Stimulated activated CD8-positive, alpha-beta memory T cell treated with anti-CD3 and anti-CD28 coated beads, Interleukin-4, amount 100 ng/mL, for 4 hours (primary cell): ENCODE data around the gene ARMCX6.
A peak's percentile ranks its signal among the peaks of the same experiment; 100 is the strongest.
"Not testable (repeated sequence)": the region's sequence is repeated elsewhere in the genome, so short reads cannot be mapped to it uniquely, and the experiment has no call there.

Source experiments
- DNase-seq, 2 donors: peaks; one replicate each; pipeline ENCODE4 v3.0.0-alpha.2; 2020; ENCODE audit warnings: low read depth in 2 of 2, low spot score in 1 of 2

The ARMCX6 gene

GRCh38 chrX:101617211-101618191 is at the start of gene ARMCX6:
Gene ARMCX6, minus strand, starts transcription at chrX:101618000. Its CDS starts 1,380 bp downstream, at chrX:101616620.
- DNase-seq, result peak; percentile 39 to 64

DNA sequence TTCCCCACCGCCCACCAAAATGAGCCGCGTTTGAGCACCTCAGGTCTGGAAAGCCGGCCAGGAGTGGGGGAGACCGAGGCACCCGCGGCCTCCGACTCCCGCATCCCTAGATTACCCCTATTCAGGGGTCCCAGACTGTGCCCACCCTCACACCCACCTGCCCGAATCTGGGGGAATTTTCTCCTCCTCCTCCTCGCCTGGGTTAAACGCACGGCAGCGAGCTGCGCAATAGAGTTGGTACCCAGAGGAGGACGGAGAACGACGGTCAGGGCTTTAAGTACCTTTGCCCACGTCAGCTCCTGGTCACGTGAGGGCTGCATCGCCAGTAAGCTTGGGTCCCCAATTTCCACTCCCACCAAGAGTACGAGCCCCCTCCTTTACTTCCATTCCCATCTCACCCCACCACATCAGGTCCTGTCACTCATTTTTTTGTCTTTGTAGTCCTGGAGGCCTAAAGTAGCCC is 41.8 kb upstream of the ARMCX6 start, which contains the start of gene ARMCX2:
ARMCX2 (minus strand) TSS at position 250 of the 463 bp plus-strand sequence. CDS start 2,262 bp downstream, outside the sequence.
- no peak for DNase-seq

DNA sequence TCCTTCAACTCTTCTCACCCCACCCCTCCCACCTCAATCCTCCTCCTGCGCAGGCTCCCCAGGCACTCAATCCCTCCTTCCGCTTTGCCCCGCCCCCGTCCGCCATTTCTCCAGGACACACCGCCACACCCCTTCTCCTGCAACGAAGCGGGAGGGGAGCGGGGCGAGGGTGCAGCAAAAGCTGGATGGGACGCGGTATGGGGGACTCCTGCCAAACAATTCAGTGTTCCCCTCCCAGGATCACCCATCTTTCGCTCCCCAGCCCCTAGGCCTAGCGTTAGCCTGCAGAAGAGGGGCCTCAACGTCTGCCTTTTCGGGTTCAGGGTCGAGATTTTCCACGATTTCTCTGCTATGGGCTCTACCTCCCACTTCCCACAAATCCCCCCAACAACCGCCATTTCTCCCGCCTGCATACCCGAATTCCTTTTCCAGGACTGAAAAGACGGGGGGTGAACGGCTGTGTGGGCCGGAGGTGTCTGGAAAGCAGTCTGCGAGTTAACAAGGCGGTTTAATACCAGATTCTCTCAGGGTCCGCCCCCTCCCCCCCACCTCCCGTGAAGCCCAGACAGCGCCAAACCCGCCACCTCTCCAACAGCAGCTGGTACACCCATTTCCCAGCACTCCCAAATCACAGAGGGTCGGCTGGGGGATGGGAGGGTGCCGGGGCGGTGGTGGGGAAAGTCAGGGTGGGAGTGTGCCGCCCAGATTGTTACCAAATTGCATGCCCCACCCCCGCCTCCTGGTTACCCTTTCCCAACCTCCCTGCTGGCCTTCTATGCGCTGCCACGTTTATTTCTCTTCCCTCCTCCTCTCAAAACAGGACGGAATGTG is 41.1 kb upstream of the ARMCX6 start:
- peak in 1 of 2 donors; percentile 7 for DNase-seq

GRCh38 chrX:101657495-101657894 is 39.7 kb upstream of the ARMCX6 start:
- DNase-seq, result no peak

DNA sequence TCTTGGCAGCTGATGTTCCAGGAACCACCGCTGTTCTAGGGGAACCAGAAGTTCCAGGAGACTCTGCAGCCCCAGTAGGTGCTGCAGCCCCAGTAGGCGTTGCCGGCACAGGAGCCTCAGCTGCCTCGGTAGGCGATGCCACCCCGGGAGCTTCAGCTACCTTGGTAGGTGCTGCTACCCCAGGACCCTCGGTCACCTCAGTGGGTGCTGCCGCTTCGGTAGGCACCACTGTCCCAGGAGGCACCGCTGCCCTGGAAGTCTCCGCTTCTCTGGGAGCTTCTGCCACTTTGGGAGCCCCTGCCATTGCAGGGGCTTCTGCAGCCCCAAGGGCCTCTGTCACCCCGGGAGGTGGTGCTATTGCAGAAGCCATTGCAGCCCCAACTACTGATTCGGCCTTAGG is 39.0 kb upstream of the ARMCX6 start:
- DNase-seq, result no peak

- no peak for DNase-seq
These were observed 37.7 kb upstream of the ARMCX6 start for GRCh38 chrX:101655534-101655933.

- not testable (repeated sequence) for DNase-seq
These were observed 29.9 kb upstream of the ARMCX6 start for GRCh38 chrX:101647716-101648115.

DNA sequence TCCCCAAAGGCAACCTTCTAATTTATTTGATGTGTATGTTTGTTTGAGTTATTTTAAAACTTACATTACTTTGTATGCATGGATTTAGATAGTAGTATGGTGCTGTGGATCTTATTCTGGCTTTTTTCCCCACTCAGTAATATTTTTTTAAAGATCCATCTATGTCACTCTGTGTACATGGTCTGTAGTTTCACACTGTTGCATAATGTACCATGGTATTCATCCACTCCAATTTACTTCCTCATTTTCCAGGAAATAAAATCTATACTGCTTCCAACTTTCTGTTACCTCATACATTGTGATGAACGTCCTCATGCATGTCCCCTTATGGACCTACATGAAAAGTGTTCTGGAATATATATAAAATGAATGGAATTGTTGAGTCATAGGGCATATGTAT is 24.3 kb upstream of the ARMCX6 start:
- DNase-seq, result no peak

GRCh38 chrX:101639583-101639982 is 21.8 kb upstream of the ARMCX6 start:
- DNase-seq, result no peak

DNA sequence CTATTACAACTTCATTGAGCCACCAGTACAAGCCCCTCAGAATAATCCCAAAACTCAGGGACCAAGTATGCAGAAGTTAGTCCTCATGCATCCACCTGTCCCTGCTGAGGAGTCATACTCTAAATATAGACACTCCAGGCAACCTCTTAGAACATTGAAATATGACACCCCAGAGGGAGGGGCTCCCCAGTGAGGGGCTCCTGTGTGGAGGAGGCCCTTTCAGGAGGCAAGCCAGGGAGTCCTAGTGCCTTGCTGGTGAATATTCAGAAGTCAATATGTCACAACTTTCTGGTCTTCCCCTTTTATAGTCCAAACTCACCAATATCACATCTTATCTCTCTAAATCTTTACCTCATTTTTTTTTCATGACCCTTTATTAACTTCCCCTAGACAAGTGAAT is 1.6 kb upstream of the ARMCX6 start:
- no peak for DNase-seq

- no peak for DNase-seq
These were observed 12.1 kb downstream of the ARMCX6 start for GRCh38 chrX:101605728-101606127.

DNA sequence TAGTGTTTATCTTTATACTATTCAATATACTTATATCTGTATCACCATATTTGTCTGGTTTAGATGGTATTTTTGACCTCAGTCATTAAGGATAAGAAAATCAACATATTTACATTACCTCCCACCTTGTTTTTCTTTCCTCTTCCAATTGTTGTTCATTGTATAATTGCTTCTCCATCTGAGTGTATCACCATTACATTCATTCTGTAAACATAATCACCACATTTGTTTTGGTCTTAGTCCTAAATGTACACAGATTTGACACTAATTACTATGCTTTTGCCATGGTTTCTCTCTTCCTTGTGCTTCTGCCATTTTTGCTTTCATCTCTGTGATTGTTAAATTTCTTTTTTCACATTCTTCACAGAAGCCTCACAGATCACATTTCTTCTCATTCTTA is 12.7 kb downstream of the ARMCX6 start:
- DNase-seq, result no peak

- no peak for DNase-seq
These were observed 15.7 kb downstream of the ARMCX6 start for GRCh38 chrX:101602077-101602476.

GRCh38 chrX:101599592-101599991 is 18.2 kb downstream of the ARMCX6 start:
- not testable (repeated sequence) for DNase-seq

DNA sequence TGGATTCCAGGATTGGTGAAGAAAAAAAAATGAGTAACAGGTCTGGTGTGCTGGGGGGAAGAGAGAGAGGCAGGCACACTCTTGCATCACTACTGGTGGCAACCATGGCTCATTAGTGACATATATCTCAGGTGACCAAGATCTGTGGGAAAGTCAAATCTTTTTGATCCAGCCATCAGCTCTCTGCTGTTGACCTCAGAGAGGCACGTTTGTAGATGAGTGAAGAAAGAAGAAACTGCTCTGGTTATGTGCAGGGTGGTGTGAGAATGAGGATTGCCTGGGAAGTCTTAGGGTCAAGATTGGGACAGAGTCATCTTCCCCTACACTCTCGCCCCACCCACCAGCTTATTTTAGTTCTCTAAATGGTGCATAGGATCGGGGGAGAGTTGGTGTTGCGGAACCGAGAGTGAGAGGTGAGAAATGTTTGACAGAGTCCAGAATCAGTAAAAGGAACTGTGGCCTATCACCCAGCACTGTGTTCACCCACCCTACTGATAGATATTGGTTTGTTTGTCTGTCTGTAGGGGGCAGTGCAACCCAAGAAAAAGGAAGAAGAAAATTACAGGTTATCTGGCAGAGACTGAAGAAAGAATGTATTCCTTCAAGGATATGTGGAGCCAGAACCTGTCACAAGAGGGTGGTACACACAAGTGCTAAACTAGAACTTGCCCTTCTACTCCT is 21.9 kb downstream of the ARMCX6 start:
- no peak for DNase-seq
